ENCODE data around the gene GSAP. TPM values are rescaled to one million over a fixed set of nuclear protein-coding genes. Genes with fewer than 3 reads are reported as not detected.

The GSAP gene
- polyA plus RNA-seq, 1 of the 3 experiments (the other 2 are of a cell fraction), result 5.9 TPM

DNA sequence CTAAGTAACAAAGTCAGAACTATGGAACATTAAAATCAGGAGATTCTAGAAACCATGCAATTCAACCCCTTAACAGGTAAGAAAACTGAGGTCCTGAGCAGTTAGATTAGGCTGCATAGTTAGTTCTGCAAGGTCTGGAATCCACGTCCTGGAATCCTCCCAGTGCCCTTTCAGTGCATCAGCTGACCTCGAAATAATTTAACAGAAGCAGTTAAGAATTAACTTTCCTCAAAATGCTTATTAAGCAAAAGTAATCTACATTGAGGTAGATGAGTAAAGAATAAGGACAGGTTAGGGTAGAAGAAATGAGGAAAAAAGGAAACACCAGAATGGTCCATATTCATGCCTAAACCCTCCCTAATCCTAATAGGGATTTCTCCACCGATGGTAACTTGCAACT lies 37.6 kb downstream of the GSAP start:
- Histone ChIP-seq H3K36me3 (replicated peaks in 1 of 2; ENCODE audit: control insufficient read depth in 1 of 2, insufficient read depth in 2 of 2, low read length in 1 of 2) (peaks cover 0 to 7% of the 10 kb centered on the region in 2 experiments), H3K79me2 (ENCODE audit: insufficient read depth) (no peaks in the 10 kb centered on the region), H3K4me1 (ENCODE audit: control insufficient read depth in 1 of 2, insufficient read depth in 2 of 2, low read depth in 1 of 2, low read length in 1 of 2) (no peaks in the 10 kb centered on the region), H3K9me2 (no peaks in the 10 kb centered on the region), H2AFZ (ENCODE audit: low read depth) (no peak overlapping the region), H3K4me3 (ENCODE audit: low read depth in 2 of 2, low read length in 1 of 2) (no peak overlapping the region), H3K9ac (no peak overlapping the region), H3K27me3 (ENCODE audit: insufficient read depth) (no peaks in the 10 kb centered on the region), H3K27ac (ENCODE audit: low read depth in 2 of 2, low read length in 1 of 2) (no peak overlapping the region), H3F3A (replicated peaks; ENCODE audit: insufficient read depth) (no peaks in the 10 kb centered on the region), H3K9me3 (no peaks in the 10 kb centered on the region), H4K20me1 (ENCODE audit: insufficient read depth) (no peaks in the 10 kb centered on the region), H3K4me2 (no peak overlapping the region)
- no peak for DNase-seq
- CTCF ChIA-PET, result interaction anchor here (0.6 kb wide), 1 partner anchor 20 kb away, joined by 4 read pairs; no protein-coding TSS in a partner anchor
- WGBS (ENCODE audit: low lambda C conversion rate), result 84% methylated on average over 3 of the region's 3 CpGs
- TF ChIP-seq TAF1 (IDR thresholded peaks at IDR 0.05; ENCODE audit: borderline replicate concordance, low read depth, low read length) (no peak), GATA2 (CRISPR knock-in tag; IDR thresholded peaks at IDR 0.05) (no peak), CTCF (IDR thresholded peaks at IDR 0.05) (no peak), RFX5 (IDR thresholded peaks at IDR 0.05; ENCODE audit: low read length) (no peak), MEF2A (IDR thresholded peaks at IDR 0.05; ENCODE audit: borderline replicate concordance, low read depth) (no peak), POLR2AphosphoS5 (IDR thresholded peaks at IDR 0.05; ENCODE audit: low read depth, low read length) (no peak), SMC3 (IDR thresholded peaks at IDR 0.05; ENCODE audit: low read depth, low read length) (no peak), RAD21 (IDR thresholded peaks at IDR 0.05; ENCODE audit: low read length) (no peak), FOXM1 (IDR thresholded peaks at IDR 0.05; ENCODE audit: low read depth) (no peak), RXRA (IDR thresholded peaks at IDR 0.05; ENCODE audit: borderline replicate concordance, low read depth) (no peak), ELF1 (IDR thresholded peaks at IDR 0.05) (no peak), RCOR1 (IDR thresholded peaks at IDR 0.05; ENCODE audit: low read length) (no peak), FOSL2 (IDR thresholded peaks at IDR 0.05; ENCODE audit: borderline replicate concordance, low read depth) (no peak), TEAD4 (IDR thresholded peaks at IDR 0.05; ENCODE audit: borderline replicate concordance, insufficient read depth) (no peak), MAX (IDR thresholded peaks at IDR 0.05; ENCODE audit: low read depth) (no peak), IRF3 (IDR thresholded peaks at IDR 0.05; ENCODE audit: low read depth, low read length) (no peak)
- TF ChIP-seq, protein P1, sequence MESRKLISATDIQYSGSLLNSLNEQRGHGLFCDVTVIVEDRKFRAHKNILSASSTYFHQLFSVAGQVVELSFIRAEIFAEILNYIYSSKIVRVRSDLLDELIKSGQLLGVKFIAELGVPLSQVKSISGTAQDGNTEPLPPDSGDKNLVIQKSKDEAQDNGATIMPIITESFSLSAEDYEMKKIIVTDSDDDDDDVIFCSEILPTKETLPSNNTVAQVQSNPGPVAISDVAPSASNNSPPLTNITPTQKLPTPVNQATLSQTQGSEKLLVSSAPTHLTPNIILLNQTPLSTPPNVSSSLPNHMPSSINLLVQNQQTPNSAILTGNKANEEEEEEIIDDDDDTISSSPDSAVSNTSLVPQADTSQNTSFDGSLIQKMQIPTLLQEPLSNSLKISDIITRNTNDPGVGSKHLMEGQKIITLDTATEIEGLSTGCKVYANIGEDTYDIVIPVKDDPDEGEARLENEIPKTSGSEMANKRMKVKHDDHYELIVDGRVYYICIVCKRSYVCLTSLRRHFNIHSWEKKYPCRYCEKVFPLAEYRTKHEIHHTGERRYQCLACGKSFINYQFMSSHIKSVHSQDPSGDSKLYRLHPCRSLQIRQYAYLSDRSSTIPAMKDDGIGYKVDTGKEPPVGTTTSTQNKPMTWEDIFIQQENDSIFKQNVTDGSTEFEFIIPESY (IDR thresholded peaks at IDR 0.05; ENCODE audit: borderline replicate concordance, low read depth), result no peak
- POLR2A ChIA-PET, result no interaction called here
